GM03348 (cell line): ENCODE results near the gene NEDD8.

Source experiments
- DNase-seq: peaks from one replicate; pipeline ENCODE4 v3.0.0; 2012; ENCODE audit warnings: low spot score

Gene NEDD8

DNA sequence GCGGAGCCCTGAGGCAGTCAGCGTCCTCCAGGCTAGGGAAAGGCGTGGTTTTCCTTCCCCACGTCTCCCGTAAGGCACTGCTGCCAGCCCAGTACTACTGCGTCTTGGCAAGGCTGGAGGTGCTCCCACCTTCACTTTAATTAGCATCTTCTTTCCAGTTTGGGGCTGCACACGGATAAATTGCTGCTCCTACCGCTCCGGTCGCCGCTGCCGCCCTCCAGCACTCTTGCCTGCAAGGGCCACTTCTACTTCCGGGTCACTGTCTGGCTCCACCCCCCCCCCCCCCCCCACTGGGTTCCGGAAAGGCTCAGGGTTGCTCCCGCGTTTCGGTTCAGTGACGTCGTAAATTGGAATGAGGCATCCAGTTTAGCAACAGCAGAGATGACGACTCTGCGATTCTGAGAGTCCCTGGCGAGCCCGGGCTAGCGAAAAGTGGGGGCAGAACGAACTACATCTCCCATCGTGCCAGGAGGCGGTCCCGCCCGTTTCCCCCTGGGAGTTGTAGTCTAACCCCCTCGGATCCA lies at the start of gene NEDD8:
Gene NEDD8 (minus strand): TSS at position 247 of the 524 bp plus-strand sequence. CDS start 100 bp downstream, at position 147.
- peak; percentile 95 for DNase-seq

DNA sequence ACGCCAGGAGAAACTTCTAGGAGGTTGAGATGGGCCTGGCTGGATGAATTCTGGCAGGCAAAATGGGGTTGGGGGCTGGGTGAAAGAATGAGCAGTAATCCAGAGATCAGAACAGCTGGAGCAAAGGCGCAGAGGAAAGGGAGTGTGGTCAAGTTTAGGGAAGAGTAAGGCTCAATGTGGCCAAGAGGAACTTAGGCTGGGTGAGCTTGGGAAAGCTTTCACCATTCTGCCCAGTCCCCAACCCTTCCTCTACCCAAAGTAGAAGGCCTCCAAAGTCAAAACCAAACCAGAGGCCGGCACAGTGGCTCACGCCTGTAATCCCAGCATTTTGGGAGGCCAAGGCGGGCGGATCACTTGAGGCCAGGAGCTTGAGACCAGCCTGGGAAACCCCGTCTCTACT lies 49.5 kb upstream of the NEDD8 start:
- no peak for DNase-seq

DNA sequence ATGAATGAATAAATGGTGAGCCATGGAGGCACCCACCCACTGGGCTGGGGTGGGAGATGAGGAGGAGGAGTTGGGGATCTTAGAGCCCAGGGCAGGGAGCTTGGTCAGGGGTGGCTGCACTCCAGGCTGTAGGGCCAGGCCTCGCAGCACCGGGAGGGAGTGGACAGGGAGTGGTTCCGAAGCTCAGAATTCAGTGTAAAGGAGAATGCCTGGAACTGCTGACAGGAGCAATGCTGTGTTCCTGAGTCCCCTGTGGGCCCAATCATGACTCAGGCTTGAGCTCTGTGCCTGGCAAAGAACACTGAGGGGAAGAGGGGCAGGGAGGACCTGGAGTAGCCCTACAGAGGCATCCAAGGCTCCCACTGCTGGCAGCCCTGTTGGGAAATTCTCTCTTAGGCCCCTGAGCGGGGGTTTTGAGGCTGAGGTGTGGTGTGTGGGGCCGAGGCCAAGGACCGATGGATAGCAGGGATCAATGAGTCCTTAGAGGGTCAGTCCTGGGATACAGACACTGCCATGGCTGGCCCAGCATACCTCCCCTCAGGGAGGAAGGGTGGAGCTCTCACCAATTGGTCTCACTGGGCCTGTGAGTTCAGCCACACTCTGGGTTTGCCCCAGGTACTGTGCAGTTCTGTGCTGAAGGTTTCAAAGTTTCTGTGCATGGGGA lies 48.8 kb upstream of the NEDD8 start:
- peak; percentile 31 for DNase-seq

DNA sequence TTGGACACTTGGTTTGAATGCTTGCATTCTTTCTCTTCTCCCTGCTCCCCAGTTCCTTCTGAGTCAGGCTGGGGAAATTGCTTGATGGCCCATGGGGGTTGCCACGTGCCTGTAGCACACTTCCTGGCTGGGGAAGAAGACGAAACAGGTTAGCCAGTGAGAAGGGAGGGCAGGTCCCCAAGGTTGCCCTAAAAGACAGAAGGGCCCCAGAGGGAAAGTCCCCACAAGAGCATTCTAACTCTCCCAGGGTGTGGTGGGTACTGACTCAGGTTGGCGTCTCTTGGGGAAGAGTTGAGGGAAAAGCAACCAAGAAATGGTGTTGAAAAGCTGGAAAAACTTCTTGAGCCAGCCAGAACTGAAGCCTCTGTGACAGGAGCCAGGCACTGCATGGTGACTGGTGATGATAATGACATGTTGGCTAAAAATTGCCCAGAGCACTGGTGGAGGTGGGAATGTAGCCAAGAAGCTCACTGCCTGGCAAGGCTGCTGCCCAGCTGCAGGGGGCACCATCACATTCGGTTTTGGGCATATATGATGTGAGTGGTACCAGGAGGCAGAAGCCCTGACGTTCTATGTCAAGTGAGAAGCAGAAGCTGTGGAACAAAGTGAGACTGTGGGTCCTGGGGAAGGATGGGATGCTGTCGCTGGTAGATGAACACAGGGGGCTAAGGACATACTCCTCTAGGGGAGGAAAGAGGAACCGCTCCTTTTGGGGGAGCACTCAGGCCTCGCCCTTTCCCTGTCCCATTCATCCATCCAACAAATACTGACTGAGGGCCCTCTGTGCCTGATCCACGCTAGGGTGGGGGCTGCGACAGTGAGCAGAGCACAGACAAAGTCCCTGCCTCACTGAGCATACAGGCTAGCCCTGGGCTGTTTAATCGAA lies 47.4 kb upstream of the NEDD8 start:
- DNase-seq = no peak

DNA sequence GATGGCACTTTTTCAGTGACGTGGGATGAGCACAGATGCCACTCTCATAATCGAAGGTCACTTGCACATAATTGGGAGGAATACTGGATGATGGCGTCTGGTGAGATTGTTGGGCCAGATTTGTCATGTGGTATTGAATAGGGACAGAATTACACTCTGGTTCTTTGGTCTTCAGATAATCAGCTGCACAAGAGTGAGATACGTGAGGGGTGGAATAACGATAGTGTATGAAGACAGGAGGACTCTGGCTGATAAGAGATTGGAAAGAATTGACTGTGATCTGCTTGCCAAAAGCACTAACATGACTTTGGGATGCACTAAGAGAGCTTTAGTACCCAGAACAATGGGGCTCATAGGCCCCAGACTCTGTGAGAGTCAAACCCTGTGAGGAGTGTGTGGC lies 46.3 kb upstream of the NEDD8 start:
- DNase-seq = no peak

DNA sequence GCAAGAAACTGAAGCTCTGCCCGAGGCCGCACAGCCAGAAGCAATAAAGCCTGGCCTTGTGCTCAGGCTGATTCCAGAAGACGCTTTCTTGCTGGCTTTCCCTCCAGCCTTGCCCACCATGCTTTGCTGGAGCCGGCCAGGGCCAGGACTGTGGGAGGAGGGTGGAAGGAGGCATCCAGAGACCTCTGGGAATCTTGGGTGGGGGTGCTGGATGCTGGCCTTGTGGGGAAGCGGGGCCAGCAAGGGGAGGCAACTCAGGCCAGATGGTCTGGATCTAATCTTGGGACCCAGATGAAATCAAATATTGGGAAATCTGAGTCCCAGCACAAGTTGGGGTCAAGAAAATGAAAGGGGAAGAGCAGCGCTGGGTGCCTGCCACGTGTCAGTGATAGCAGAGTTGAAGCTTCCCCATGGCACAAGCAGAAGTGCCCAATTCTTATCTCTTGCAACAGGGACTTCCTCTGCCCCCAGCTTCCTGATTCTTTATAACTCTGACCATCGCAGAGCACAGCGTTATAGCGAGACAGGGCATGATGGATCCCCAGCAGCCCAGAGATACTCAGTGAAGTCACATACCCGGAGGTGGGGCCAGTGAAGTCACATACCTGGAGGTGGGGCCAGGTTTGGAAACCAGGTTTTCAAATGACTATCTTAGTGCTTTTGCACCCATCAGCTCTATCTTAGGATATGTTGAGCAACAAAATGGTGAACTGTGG lies 45.6 kb upstream of the NEDD8 start:
- DNase-seq = no peak

DNA sequence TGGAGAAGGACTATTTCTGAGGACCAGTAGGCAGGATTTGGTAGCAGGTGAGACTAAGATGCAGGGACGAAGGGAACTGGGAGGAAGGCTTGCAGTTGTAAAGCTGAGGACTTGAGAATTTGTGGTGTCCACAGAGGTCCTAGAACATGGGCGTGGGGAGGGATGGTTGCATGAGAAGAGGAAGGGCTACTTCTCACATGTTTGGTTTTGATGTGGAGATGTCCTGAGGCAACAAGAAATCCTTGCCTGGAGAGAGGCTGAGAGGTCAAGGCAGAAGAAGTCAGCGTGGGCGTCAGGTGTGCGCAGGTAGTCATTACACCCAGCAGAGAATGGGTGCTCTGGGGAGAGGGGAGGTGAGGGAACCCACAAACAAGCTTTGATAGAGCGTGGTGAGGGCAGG lies 44.9 kb upstream of the NEDD8 start:
- DNase-seq = no peak

DNA sequence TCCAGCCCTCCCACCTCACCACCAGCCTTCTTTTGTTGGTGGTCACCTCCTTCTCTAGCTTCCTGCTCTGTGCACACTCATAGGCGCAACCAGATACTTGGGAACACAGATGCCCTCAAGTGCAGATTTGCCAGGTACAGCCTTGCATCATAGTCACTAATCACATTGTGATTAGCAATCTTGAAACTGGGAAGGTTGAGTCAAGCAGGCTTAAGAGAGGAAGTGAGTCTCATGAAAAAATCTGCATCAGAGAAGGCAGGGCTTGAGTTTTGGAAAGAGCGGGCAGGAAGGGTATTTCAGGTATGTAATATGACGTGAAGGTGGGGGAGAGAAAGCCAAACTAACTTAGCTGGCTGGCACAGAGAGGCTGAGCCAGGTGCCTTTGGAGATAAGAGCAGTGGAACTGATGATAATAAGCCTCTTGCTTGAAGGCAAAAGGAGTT lies 42.0 kb upstream of the NEDD8 start:
- no peak for DNase-seq

DNA sequence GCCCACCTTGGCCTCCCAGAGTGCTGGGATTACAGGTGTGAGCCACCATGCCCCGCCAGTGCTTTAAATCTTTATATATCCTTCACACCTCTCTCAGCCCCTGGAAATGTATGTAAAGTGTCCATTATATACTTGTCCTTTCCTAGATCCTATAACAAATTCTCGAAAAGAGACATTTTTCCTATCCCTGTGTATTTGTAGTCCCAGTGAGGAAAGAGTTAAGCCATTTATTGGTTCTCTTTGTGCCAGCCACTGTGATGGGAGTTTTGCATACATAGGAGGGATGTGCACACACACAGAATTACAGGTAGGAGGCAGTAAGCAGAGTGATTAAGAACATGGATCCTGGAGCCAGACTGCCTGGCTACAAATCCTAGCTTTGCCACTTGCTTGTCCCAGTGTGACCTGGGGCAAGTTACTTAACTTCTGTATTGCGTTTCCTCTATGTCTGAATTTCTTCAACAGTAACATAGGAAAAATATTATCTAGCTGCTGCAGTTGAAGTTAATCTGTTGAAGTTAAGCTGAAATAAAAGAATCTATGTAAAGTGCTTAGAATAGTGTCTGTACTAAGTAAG lies 41.3 kb upstream of the NEDD8 start:
- DNase-seq = no peak

DNA sequence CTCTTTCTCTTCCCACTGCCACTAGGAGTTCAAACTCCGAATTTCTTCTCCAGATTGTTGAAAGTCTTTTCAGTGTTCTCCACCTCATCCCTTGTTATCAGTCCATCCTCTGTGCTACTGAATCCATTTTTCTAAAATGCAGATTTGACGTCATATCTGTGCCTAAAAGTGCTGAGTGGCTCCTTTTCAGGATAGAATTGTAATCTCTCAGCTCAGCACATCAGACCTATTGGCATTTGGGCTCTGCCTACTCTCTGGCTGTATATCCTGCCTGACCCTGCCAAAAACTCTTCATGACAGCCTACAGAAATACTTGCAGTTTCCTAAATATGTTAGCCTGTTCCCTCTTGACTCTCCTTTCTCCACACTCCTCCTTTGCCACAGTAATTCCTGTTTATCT lies 40.3 kb upstream of the NEDD8 start:
- DNase-seq = no peak

DNA sequence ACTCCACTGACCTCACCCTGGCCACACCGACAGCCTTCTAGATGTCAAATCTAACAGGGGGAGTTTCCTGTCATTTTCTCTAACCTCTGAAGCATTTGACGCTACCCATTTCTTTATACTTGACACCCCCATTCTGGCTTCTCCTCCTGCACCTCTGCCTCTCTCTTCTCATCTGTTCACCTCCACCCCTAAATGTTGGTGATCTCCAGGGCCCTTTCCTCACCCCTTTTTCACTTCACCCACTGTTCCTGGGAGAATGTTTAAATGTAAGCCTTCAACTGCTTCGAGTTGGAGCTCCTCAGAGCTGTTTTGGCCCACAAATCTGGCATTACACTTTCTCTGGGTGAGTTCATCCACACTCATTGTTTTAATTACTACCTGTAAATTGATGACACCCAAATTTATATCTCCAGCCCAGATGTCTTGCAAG lies 39.7 kb upstream of the NEDD8 start:
- no peak for DNase-seq

DNA sequence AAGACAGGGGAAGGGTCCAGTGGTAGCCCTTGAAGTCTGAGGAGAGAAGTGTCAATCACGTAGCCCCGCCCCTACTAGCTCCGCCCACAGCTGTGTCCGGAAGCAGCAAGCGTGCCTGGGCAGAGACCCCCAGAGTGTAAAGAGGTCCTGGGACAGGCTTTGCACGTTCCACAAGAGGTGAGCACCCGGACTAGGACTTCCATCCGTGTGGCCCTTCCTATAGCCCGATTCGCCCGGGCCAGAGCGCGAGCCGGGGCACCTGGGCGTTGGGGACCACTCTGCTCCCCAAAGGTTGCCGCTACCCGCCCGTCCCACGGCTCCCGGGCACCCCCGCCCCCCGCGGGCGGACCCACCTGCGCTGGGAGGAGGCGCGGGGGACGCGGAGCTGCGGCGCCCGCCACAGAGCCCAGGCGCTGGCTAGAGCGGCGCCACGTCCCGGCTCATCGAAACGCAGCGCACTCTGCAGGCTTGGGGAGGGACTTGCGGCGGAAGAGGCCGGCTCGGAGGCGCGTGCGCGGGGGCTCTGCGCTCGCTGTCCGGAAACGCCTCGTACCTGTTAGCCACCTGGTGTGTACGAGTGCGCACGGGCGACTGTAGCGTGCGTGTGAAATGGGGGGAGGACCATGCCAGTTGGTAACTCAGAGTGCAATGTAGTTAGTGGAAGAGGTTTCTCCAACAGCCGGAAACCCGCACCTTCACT lies 39.1 kb upstream of the NEDD8 start, which contains the start of gene RABGGTA:
Gene RABGGTA (minus strand): TSS at position 464 of the 700 bp plus-strand sequence. CDS start 482 bp downstream, outside the sequence.
- DNase-seq = peak; percentile 97

DNA sequence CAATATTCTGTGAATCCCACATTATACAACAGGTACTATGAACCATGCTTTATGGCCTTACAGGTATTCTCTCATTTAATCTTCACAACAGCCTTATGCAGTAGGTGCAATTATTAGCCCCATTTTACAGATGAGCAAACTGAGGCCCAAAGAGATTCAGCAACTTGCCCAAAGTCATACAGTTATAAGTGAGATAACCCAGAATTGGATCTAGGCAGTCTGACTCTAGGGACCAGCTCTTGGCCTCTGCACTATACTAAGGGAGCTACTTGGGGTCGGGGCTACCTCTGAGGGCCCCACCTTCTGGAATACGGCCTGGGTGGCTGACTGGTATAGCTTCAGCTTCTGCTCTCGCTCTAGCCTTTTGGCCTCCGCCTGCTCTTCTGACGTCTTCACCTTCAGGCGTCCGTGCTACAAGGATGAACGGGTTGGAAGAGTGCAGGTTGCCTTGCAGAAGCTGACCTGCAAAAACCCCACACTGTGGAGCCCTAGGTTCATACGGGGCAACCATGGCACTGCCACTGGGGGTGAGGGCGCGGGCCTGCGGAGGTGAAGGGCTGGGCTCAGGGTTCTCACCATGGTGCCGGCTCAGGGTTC lies 38.5 kb upstream of the NEDD8 start:
- no peak for DNase-seq

DNA sequence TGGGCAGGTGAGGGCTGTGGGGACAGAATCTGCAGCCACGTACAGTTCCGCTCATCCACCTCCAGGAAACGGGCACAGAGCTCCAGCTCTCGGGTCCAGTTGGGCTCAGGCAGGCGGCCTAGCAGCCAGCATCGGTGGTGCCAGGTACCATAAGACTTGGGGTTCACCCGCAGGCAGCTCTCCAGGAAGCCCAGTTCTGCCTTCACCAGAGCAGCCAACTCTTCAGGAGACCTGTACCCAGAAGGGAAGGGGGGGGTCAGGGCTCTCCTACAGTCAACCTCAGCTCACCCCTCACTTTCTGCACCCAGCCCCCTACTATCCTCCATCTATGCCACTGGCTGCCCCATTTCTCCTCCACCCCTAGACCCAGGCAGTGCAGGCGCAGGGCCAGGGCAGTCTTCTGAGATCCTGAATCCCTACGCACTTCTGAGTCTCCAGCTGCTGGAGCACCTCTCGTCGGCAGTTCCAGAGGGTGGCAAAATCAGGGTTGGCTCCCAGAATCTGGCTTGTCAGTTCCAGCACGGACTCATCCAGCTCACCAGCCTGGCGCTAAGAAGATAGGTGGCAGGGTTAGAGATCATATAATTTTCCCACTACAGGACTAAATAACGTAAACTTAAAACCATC lies 37.9 kb upstream of the NEDD8 start:
- no peak for DNase-seq

DNA sequence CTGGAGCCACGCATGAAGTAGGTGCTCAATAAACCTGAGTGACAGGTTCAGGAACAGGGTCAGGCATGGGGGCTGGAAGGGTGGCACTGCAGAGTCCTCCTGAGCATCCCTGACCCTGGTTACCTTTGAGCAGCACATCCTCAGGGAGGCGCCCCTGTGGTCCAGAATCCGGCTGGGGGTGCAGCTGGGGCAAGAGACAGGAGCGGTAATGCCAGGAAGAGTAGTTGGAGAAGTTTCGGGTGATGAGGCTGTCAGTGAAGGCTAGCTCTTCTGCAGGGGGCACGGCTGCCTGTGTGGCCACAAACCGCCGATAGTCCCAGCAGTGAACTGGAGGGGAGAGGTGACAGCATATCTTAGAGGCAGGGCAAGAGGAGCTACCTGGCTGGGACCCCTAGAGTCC lies 37.2 kb upstream of the NEDD8 start:
- no peak for DNase-seq

DNA sequence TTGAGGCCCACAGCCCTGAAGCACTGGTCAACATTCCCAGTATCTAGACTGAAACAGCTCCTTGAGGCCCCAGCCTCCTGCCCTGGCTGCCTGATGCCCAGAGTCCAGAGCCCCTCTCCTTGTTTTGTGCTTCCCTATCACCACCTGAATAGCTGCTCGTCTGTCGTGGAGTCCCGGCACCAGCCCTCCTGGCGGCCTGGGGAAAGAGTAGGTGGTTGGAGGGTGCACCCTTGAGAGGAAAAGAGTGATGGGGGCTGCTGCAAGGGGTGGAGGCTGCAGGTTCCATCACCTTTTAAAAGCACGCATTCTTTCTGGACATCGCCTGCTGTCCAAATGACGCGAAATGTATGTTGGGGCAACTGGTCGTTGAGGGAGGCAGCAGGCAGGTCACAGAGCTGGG lies 36.1 kb upstream of the NEDD8 start:
- DNase-seq = no peak

DNA sequence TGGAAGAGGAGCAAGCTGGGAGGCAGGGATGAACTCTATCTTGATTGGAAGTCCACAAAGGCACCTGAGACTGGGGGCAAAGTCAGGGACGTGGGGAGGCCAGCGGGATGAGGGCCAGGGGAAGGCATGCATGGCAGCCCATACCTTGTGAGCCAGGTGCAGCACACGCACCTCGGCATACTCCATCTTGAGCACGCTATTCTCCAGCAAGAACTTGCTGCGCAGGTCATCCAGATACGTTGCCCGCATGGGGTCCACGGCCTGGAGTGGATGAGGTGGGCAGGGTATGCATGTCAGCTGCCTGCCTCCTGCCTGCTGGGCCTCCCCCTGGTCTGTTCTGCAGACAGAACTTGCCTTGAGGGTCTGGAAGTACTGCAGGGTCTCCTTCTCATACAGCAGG lies 35.3 kb upstream of the NEDD8 start:
- DNase-seq = no peak

DNA sequence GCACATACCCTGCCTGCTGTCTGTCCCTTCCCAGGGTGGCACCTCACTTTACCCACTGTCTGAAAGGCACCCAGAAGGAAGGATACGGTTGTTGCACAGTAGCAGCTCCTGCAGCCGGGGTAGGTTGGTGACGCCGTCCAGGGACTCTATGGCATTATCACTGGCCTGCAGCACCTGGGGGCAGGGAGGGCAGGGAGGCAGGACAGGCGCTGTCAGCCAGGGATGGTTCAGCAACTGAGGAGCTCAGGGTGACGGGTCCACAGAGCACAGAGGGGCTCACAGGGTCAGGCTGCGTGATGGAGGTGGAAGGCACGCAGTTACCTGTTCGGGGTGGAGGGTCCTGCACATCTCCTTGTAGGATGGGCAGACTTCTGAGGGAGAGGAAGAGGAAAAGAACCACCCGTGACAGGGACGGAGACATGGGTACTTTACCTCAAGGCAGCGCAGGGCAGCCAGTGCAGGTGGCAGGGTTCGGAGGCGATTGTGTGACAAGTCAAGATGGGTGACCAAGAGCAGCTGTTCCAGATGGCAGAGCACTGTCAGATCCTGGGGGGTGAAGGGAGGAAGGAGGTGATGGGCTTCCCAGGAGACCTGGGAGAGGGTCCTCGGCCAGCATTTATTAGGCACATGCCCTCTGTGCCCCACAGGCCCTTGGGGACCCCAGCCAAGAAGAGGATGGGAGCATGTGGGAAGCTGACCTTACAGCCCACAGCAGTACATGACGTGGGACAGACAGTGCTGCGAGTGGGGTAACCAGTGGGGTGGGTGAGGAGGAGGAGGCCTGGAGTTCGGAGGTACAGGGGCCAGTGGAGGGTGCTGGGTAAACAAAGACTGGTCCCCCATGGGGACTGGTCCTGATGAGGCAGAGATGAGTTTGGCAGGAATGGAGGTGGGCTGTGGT lies 34.4 kb upstream of the NEDD8 start:
- no peak for DNase-seq

DNA sequence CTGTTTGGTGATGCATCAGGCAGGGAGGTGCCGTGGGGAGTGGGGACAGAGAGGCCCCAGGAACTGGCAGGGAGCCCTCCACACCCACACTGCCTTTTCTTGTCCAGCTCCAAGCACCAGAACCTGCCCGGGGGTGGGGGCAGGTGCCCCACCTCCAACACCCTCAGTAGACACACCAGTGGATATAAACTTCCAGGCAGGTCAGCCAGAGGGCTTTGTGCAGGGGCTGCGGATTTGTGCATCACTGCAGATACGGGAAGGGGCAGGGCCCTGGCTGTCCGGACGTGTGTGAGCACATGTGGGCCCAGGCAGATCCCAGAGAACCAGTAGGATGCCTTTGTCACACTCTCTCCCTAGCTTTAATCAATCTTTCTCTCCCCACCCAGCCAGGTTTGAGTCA lies 32.1 kb upstream of the NEDD8 start:
- DNase-seq = no peak
